ENCODE results near the gene DDX47.

DNA sequence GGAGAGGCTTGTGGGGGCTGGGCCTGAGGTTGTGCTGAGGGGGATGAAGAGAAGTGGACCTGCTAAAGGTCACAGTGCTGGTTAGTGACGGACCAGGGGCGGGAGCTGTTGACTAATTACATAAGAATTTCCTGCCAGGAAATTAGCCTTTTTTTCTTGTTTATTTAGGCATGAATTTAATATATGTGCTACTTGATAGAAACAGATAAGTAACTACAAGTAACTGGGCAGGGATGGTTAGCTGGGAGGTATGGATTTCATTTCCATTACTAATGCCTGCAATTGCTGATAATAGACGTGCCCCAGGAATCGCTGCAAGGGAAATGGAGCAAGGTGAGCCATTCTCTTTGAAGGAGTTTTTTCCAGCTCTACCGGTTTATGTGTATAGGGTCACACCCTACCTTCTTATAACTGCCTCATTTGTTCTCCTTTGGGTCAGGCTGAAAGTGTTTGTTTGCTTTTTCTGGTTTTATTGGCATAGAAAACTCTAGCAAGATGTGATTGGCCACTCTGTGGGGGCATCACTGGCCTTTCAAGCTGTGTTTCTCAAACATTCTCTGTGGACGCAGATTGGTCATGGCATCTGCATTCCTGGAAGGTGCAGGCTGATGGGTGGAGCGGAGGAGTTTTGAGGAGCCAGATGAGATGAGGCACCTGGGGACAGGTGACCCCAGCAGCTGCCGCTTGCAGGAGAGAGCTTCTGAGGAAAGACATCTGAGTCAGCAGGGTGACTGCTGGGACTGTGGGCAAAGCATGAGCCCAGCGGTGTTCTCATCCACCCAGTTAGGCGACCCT lies 59.2 kb downstream of the DDX47 start:
- TF ChIP-seq, protein P1, sequence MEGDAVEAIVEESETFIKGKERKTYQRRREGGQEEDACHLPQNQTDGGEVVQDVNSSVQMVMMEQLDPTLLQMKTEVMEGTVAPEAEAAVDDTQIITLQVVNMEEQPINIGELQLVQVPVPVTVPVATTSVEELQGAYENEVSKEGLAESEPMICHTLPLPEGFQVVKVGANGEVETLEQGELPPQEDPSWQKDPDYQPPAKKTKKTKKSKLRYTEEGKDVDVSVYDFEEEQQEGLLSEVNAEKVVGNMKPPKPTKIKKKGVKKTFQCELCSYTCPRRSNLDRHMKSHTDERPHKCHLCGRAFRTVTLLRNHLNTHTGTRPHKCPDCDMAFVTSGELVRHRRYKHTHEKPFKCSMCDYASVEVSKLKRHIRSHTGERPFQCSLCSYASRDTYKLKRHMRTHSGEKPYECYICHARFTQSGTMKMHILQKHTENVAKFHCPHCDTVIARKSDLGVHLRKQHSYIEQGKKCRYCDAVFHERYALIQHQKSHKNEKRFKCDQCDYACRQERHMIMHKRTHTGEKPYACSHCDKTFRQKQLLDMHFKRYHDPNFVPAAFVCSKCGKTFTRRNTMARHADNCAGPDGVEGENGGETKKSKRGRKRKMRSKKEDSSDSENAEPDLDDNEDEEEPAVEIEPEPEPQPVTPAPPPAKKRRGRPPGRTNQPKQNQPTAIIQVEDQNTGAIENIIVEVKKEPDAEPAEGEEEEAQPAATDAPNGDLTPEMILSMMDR (IDR thresholded peaks at IDR 0.05; ENCODE audit: low read depth, low read length, poor library complexity, severe bottlenecking): no peak
- no peak for TF ChIP-seq EZH2phosphoT487 (IDR thresholded peaks at IDR 0.05; ENCODE audit: borderline replicate concordance, low read length)
